Loucy (cell line): Measurements from ENCODE around the gene ROBO1.

Experiments
- EZH2phosphoT487 ChIP-seq: fragments of 200-600 bp; IDR thresholded peaks from 2 replicates; pipeline ENCODE4 v1.6.1; 2018; ENCODE audit warnings: antibody characterized with exemption, mild to moderate bottlenecking, moderate library complexity, borderline replicate concordance
- TF ChIP-seq, protein P1 (sequence below): fragments of 200-600 bp; sonication (generic); conservative IDR thresholded peaks from 2 replicates; pipeline ENCODE4 v1.5.1; 2014; ENCODE audit warnings: mild to moderate bottlenecking, antibody characterized with exemption, low read length

DNA sequence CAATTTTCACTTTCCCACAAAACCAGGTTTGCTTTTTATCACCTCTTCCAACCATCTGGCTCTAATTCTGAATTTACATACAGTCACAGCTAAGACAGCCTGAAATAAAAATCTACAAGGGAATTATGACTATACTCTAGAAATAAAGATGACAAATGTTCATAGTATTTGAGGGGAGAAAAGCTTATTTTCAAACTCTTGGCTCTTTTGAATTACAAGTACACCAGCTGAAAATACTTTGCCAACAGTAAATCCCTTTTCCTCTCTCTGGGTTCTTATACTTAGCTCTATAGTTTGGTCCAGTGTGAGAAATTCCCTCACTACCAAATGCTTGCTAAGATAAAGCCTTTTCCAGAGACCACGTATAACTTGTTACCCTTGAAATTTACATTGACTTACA lies 1037.9 kb downstream of the ROBO1 start:
- TF ChIP-seq, protein P1, sequence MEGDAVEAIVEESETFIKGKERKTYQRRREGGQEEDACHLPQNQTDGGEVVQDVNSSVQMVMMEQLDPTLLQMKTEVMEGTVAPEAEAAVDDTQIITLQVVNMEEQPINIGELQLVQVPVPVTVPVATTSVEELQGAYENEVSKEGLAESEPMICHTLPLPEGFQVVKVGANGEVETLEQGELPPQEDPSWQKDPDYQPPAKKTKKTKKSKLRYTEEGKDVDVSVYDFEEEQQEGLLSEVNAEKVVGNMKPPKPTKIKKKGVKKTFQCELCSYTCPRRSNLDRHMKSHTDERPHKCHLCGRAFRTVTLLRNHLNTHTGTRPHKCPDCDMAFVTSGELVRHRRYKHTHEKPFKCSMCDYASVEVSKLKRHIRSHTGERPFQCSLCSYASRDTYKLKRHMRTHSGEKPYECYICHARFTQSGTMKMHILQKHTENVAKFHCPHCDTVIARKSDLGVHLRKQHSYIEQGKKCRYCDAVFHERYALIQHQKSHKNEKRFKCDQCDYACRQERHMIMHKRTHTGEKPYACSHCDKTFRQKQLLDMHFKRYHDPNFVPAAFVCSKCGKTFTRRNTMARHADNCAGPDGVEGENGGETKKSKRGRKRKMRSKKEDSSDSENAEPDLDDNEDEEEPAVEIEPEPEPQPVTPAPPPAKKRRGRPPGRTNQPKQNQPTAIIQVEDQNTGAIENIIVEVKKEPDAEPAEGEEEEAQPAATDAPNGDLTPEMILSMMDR = no peak
- no peak for TF ChIP-seq EZH2phosphoT487
